Thymus (tissue), 11 donors: ENCODE measurements around the gene TTC7B. TPM values are rescaled to one million over a fixed set of nuclear protein-coding genes. Genes with fewer than 3 reads are reported as not detected.

Experiments
- DNase-seq, 9 donors: peaks; one replicate each; pipeline ENCODE4 v3.0.0-alpha.2; 2013; ENCODE audit warnings: low spot score in 9 of 9, low read depth in 6 of 9, missing footprints in 1 of 9
- H3K27ac ChIP-seq, 2 donors: one replicate each; pipeline ENCODE4 v1.5.1; 2013; ENCODE audit warnings: control low read depth in 1 of 2, low read depth in 1 of 2, low read length in 1 of 2, mild to moderate bottlenecking in 1 of 2, moderate library complexity in 1 of 2
- H3K27me3 ChIP-seq, 2 donors: one replicate each; pipeline ENCODE4 v1.5.1; 2013; ENCODE audit warnings: low read length in 1 of 2; ENCODE audit not compliant: control insufficient read depth in 2 of 2, insufficient read depth in 1 of 2
- H3K36me3 ChIP-seq, 2 donors: one replicate each; pipeline ENCODE4 v1.5.1; 2013; ENCODE audit warnings: low read length in 1 of 2, mild to moderate bottlenecking in 1 of 2, moderate library complexity in 1 of 2; ENCODE audit not compliant: control insufficient read depth in 2 of 2, insufficient read depth in 2 of 2
- H3K4me1 ChIP-seq, 2 donors: one replicate each; pipeline ENCODE4 v1.5.1; 2013; ENCODE audit warnings: low read length in 2 of 2; ENCODE audit not compliant: control insufficient read depth in 2 of 2, insufficient read depth in 2 of 2
- H3K4me3 ChIP-seq, 2 donors: one replicate each; pipeline ENCODE4 v1.5.1; 2013; ENCODE audit warnings: low read length in 2 of 2, control low read depth in 1 of 2, mild to moderate bottlenecking in 1 of 2
- H3K9me3 ChIP-seq, 2 donors: one replicate each; pipeline ENCODE4 v1.5.1; 2013; ENCODE audit warnings: low read length in 1 of 2, mild to moderate bottlenecking in 1 of 2; ENCODE audit not compliant: control insufficient read depth in 2 of 2, insufficient read depth in 1 of 2
- WGBS: extraction: QIAGEN DNeasy Blood & Tissue Kit; methylation state at CpG from one replicate; pipeline ENCODE4 v1.1.7; 2013; 5-methylcytosine and 5-hydroxymethylcytosine counted together
- polyA plus RNA-seq: library from polyadenylated mRNA; stranded (reverse); fragments of 200-250 nt; gene quantifications from one replicate; pipeline ENCODE4 v1.2.3, GENCODE V29; 2013
- total RNA-seq: library from RNA; stranded (reverse); fragments of 120-200 nt; gene quantifications from one replicate; pipeline ENCODE4 v1.2.4, GENCODE V29; 2013
- donor health status: healthy.

Gene TTC7B
- total and polyA plus RNA-seq, 2 donors: 3.2 to 5.6 TPM

DNA sequence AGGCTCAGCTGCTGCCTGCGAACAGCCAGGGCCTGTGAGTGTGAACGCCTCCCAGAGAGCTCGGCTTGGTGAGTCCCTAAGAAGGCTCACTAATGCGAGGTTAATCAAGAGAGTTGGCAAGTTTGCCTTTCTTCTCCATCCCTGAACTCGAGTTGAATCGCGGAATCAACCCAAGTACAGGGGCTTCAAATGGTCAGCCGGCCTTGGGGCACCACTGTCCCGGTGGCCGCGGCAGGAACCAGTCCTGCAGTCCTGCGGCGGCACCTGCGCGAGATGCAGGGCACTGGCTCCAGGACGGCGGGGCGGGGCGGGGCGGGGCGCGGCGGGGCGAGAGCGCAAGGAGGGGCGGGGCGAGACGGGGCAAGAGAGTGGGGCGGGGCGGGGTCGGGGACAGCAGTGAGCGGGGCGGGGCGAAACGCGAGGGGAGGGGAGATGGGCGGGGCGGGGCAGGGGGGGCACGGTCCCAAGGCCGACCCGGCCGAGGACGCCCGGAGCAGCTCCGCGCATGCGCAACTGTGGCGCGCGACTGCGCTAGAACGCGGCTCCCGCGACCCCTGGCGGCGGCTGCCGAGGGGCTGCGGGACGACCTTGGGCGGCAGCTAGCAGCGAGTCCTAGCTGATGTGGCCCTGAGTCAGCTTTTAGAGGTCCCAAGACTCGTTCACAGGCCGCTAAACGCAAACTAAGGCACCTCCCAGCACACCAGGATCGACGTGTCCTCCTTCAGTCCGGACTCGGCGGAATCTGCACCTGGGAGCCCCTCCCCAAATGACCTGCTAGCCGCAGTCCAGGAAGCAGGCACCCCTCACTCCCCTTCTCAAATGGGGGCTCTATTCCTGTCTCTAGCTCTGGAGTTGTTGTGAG, 58.0 kb downstream of the TTC7B start:
- Histone ChIP-seq H3K9me3 (no peaks in the 10 kb centered on the region), H3K4me1 (peaks cover 14 to 20% of the 10 kb centered on the region in 2 donors), H3K27ac (peak overlapping the region; percentile 47 to 76), H3K4me3 (peak overlapping the region; percentile 47 to 52), H3K36me3 (no peaks in the 10 kb centered on the region), H3K27me3 (no peaks in the 10 kb centered on the region)
- peak; percentile 76 to 97 (median 90) for DNase-seq
- 2% methylated on average over 71 of the region's 71 CpGs for WGBS

DNA sequence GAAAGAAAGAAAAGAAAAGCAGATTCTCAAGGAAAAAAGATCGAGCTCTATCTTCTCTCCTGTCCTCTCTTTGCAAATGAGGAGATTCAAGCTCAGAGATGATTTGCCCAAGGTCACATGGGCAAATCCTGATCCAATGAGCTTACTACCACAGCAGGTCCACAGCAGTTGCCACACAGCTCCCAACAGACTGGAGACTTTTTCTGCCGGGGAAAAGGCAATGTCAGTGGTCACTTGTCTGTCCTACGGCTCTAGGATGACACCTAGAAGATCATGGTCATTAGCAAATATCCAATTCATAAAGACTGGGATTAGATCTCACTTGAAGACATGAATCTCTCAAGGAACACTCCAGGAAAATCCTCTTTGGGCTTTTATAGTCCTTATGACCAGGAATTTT, 58.8 kb downstream of the TTC7B start:
- Histone ChIP-seq H3K4me1 (peaks cover 14 to 20% of the 10 kb centered on the region in 2 donors), H3K27ac (no peak overlapping the region), H3K9me3 (no peaks in the 10 kb centered on the region), H3K36me3 (no peaks in the 10 kb centered on the region), H3K27me3 (no peaks in the 10 kb centered on the region), H3K4me3 (no peak overlapping the region)
- DNase-seq: no peak
- WGBS: 96% methylated on average over 3 of the region's 3 CpGs

DNA sequence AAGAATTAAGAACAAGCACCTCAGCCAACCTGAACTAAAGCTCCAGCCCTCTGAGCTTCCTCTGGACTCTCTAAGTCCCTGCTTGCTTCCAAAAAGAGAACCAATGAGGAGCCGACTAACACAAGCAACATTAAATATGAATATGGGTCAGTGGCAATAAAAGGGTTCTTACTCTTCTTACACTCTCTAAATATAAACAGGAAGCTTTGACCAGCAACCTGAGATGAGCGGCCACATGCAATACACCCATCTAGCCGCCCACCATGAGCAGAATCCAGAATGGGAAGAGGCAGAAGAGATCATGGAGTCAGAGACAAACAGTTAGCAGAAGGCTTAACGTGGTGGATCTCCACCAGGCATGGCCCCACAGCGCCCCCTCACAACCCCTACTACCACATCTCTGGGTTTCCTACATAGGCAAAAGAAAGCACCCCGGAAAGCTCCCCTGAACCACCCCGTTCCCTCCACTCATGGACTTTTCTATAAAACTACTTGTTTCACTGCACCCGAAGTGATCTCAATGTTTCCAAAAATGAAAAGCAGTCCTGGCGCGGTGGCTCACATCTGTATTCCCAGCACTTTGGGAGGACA, 59.4 kb downstream of the TTC7B start:
- Histone ChIP-seq H3K9me3 (no peaks in the 10 kb centered on the region), H3K36me3 (no peaks in the 10 kb centered on the region), H3K4me1 (peaks cover 14 to 20% of the 10 kb centered on the region in 2 donors), H3K4me3 (no peak overlapping the region), H3K27me3 (no peaks in the 10 kb centered on the region), H3K27ac (no peak overlapping the region)
- DNase-seq: no peak
- 96% methylated on average over 10 of the region's 10 CpGs for WGBS

DNA sequence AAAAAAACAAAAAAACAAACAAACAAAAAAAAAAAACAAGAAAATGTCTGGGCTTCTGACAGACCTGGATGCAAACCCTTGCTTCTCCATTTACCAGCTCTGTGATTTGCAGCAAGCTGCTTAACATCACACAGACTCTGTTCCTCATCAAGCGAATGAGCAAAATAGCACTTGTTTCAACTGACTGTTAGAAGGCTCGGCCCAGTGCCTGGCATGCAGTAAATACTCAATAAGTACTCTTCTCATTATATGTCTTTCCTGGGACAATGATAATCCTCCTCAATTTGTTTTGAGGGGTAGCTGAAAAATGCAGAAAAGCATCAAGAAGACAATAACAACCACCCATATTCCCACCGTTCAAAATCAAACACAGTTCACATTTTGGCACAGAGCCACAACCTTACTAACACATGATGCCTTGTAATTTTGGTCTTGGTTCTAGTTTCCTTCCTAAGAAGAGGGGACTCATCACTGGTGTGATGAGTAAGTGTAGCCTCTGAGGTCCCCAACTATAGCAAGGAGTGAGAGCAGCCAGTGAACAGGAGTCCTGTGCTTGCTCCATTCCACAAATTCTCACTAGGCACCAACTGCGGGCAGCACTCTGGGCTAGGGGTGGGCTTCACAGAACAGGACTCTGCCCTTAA, 60.4 kb downstream of the TTC7B start:
- no peak overlapping the region for H3K27ac ChIP-seq
- no peak for DNase-seq
- no peaks in the 10 kb centered on the region for H3K27me3 ChIP-seq
- 94% methylated on average over 4 of the region's 4 CpGs for WGBS
- peaks cover 14 to 20% of the 10 kb centered on the region in 2 donors for H3K4me1 ChIP-seq
- no peaks in the 10 kb centered on the region for H3K36me3 ChIP-seq
- H3K4me3 ChIP-seq: no peak overlapping the region
- H3K9me3 ChIP-seq: no peaks in the 10 kb centered on the region

DNA sequence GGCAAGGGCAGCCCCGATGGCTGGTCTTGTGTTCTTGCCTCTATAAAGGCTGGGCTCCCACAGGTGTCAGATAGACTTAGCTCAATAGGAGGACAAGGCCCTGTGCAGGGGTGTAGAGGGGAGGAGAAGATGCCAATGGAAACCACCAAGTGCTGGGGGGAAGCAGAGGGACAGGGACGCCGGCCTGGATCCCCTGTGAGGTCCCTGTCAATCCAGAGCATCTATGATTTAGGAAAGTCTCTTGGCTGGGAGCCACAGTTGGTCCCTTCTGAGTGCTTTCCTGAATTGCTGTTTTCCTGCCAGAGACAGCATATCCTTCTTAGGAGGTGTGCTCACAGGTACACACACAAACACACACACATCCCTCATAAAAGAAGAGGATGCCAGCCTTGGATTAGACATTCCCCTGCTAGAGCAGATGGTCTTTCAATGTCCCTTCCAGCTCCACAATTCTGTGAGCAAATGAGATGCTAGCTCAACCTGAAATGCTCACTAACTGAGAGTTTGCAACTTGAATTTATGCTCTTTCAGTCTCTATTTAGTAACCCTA, 62.7 kb downstream of the TTC7B start:
- Histone ChIP-seq H3K4me1 (peaks cover 4 to 7% of the 10 kb centered on the region in 2 donors), H3K4me3 (no peak overlapping the region), H3K27ac (no peak overlapping the region), H3K36me3 (no peaks in the 10 kb centered on the region), H3K27me3 (no peaks in the 10 kb centered on the region), H3K9me3 (no peaks in the 10 kb centered on the region)
- DNase-seq: no peak
- 92% methylated on average over 3 of the region's 3 CpGs for WGBS

DNA sequence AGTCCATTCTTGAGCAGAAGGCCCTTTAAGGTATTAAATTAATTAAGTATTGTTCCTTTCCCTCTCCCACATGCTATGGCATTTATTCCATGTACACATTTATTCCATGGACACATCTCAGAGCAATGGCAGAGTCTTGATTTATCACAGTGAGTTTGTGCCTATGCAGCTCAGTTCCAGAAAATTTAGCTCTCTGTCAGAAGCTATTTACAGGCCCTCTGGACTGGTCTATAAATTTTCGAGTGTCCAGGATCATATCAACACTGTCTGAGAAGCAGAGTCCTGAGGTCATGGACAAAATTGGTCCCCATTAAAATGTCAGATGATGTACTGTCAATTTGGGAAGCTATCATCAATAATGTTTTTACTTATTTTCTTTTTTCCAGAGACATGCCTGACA, 65.5 kb downstream of the TTC7B start:
- Histone ChIP-seq H3K4me1 (no peaks in the 10 kb centered on the region), H3K4me3 (no peak overlapping the region), H3K9me3 (peaks cover 0 to 4% of the 10 kb centered on the region in 2 donors), H3K36me3 (no peaks in the 10 kb centered on the region), H3K27me3 (no peaks in the 10 kb centered on the region), H3K27ac (no peak overlapping the region)
- WGBS: 98% methylated on average over 1 of the region's 1 CpG
- DNase-seq: no peak

DNA sequence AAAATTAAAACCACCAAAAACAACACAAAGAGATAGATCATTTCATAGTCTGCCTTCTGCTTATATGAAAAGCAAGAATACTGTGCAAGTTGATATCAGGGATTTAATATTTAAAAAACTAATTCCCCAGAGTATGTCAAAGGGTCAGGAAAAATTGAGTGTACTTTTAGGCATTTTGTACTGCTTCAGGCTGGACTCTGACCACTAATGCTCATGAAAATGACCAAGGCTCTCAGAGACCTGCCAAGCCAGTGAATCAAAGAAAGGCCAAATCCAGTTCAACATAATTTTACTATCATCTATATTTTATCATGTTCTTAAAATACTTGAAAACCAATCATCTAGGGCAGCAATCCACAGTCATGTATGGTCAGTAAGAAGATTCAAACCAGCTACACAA, 66.0 kb downstream of the TTC7B start:
- Histone ChIP-seq H3K27ac (no peak overlapping the region), H3K4me1 (no peaks in the 10 kb centered on the region), H3K27me3 (no peaks in the 10 kb centered on the region)

DNA sequence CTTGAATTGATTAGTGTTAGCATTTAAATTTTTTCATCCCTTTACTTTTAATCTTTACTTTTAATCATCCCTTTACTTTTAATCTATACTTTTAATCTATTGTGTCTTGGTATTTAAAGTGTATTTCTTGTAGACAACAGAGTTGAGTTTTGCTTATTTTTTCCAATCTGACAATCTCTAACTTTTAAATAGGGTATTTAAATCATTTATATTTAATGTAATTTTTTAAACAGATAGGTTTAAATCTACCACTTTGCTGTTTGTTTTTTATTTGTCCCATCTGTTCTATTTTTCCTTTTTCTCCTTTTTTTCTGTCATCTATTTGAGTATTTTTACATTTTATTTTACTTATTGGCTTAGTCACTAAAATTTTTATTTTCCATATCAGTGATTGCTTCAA, 68.3 kb downstream of the TTC7B start:
- H3K27me3 ChIP-seq: no peaks in the 10 kb centered on the region
- H3K36me3 ChIP-seq: no peaks in the 10 kb centered on the region
- no peak overlapping the region for H3K4me3 ChIP-seq
- H3K9me3 ChIP-seq: peaks cover 0 to 4% of the 10 kb centered on the region in 2 donors
- H3K27ac ChIP-seq: no peak overlapping the region
- no peak for DNase-seq
- no peaks in the 10 kb centered on the region for H3K4me1 ChIP-seq

More for the DNA sequence above, 66.0 kb downstream of the TTC7B start:
- Histone ChIP-seq H3K4me3 (no peak overlapping the region), H3K9me3 (peaks cover 0 to 4% of the 10 kb centered on the region in 2 donors), H3K36me3 (no peaks in the 10 kb centered on the region)
- no peak for DNase-seq

DNA sequence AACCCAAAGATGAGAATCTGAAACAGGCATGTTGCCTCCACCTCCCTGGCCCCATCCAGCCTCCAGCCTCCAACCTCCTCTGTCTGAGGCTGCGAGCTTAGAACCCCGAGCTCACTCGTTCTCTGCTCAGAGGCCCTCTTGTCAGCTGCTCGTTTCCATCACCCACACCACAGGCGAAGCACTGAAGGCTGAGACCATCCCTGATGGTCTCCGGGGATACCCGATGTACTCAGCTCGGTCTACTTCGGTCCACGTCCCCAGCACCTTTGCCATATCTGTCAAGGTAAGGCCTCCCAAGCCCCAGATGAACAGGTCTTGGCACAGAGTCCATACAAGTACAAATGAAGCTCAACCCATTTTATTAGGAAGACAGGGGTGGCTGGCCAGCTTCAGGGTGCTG, 72.4 kb downstream of the TTC7B start:
- H3K9me3 ChIP-seq: peaks cover 0 to 4% of the 10 kb centered on the region in 2 donors
- no peaks in the 10 kb centered on the region for H3K27me3 ChIP-seq
- H3K4me3 ChIP-seq: no peak overlapping the region
- no peak overlapping the region for H3K27ac ChIP-seq
- 97% methylated on average over 10 of the region's 10 CpGs for WGBS
- no peak for DNase-seq
- H3K4me1 ChIP-seq: no peaks in the 10 kb centered on the region
- no peaks in the 10 kb centered on the region for H3K36me3 ChIP-seq
